Smooth muscle cell (in vitro differentiated cells): ENCODE results near the gene SGCD. TPM values are rescaled to one million over a fixed set of nuclear protein-coding genes. Genes with fewer than 3 reads are reported as not detected.

Source experiments
- DNase-seq: peaks from one replicate; lab custom pipeline; 2025; ENCODE audit not compliant: unreplicated experiment; lab: John Stamatoyannopoulos, UW
- H2AFZ ChIP-seq: fragments of 200-600 bp; sonication (generic); 2 replicates; pipeline ENCODE4 v1.6.0; 2016; ENCODE audit warnings: antibody characterized with exemption, low read depth, mild to moderate bottlenecking
- H3F3A ChIP-seq: fragments of 200-600 bp; sonication (generic); 2 replicates; pipeline ENCODE4 v1.6.0; 2017; ENCODE audit warnings: antibody characterized with exemption, low read depth
- H3K27ac ChIP-seq: fragments of 200-600 bp; sonication (generic); 2 replicates; pipeline ENCODE4 v1.5.1; 2016; ENCODE audit warnings: low read depth, mild to moderate bottlenecking
- H3K27me3 ChIP-seq: fragments of 200-600 bp; sonication (generic); 2 replicates; pipeline ENCODE4 v1.6.1; 2016; ENCODE audit warnings: low read depth, mild to moderate bottlenecking
- H3K36me3 ChIP-seq: fragments of 200-600 bp; sonication (generic); 2 replicates; pipeline ENCODE4 v1.5.1; 2016; ENCODE audit warnings: low read depth
- H3K4me1 ChIP-seq: fragments of 200-600 bp; sonication (generic); 2 replicates; pipeline ENCODE4 v1.5.1; 2016; ENCODE audit warnings: low read depth
- H3K4me2 ChIP-seq: fragments of 200-600 bp; sonication (generic); 2 replicates; pipeline ENCODE4 v1.6.0; 2016; ENCODE audit warnings: mild to moderate bottlenecking
- H3K4me3 ChIP-seq: fragments of 200-600 bp; sonication (generic); 2 replicates; pipeline ENCODE4 v1.5.1; 2016; ENCODE audit warnings: mild to moderate bottlenecking
- H3K79me2 ChIP-seq: fragments of 200-600 bp; sonication (generic); 2 replicates; pipeline ENCODE4 v1.6.0; 2016; ENCODE audit warnings: low read depth, mild to moderate bottlenecking
- H3K9ac ChIP-seq: fragments of 200-600 bp; sonication (generic); 2 replicates; pipeline ENCODE4 v1.6.0; 2016; ENCODE audit warnings: low read depth
- H3K9me3 ChIP-seq: fragments of 200-600 bp; sonication (generic); replicated peaks from 2 replicates; pipeline ENCODE4 v1.5.1; 2016; ENCODE audit warnings: low read depth
- H4K20me1 ChIP-seq: fragments of 200-600 bp; sonication (generic); 2 replicates; pipeline ENCODE4 v1.6.0; 2016; ENCODE audit warnings: low read depth
- WGBS: methylation state at CpG from one replicate; pipeline ENCODE4 v1.1.7; 2016; ENCODE audit warnings: low lambda C conversion rate; 5-methylcytosine and 5-hydroxymethylcytosine counted together
- polyA plus RNA-seq: library from polyadenylated mRNA; unstranded; fragments of >200 nt; fragmentation: Nextera tagmentation; extraction: Ambion mirVana; gene quantifications from 2 replicates; pipeline ENCODE4 v1.2.1, GENCODE V29; 2016
- total RNA-seq: library from RNA; depleted of rRNA; stranded (reverse); fragments of >200 nt; gene quantifications from 2 replicates; pipeline ENCODE4 v1.2.3, GENCODE V29; 2014
- TF ChIP-seq, protein P1 (sequence below): fragments of 200-600 bp; sonication (generic); IDR thresholded peaks from 2 replicates; pipeline ENCODE4 v1.5.1; 2017; ENCODE audit warnings: borderline replicate concordance, mild to moderate bottlenecking, antibody characterized with exemption; ENCODE audit not compliant: insufficient read depth, poor library complexity, severe bottlenecking

Gene SGCD
- total and polyA plus RNA-seq, 2 experiments from 2014 or later = 1.6 to 3.5 TPM

DNA sequence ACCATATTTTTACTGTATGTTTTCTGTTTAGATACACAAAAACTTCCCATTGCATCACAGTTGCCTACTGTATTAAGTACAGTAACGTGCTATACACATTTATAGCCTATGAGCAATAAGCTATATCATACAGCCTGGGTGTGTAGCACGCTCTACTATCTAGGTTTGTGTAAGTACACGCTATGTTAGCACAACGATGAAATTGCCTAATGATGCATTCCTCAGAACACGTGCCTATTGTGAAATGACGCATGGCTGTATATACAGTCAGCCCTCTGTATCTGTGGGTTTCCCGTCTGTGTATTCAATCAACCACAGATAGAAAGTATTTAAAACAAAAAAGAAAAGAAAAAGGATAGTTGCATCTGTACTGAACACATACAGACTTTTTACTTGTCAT, 64.2 kb downstream of the SGCD start:
- DNase-seq = no peak
- Histone ChIP-seq H3K9me3 (no peaks in the 10 kb centered on the region), H3K9ac (no peak overlapping the region), H3K4me3 (no peak overlapping the region), H4K20me1 (no peaks in the 10 kb centered on the region), H3K36me3 (no peaks in the 10 kb centered on the region), H3K4me2 (peak overlapping the region; percentile 24), H3K79me2 (no peaks in the 10 kb centered on the region), H3K27ac (peak overlapping the region; percentile 68), H2AFZ (no peak overlapping the region), H3K4me1 (peaks cover 3% of the 10 kb centered on the region), H3K27me3 (no peaks in the 10 kb centered on the region), H3F3A (peaks cover 2% of the 10 kb centered on the region)
- WGBS = 28% methylated on average over 7 of the region's 7 CpGs
- TF ChIP-seq, protein P1, sequence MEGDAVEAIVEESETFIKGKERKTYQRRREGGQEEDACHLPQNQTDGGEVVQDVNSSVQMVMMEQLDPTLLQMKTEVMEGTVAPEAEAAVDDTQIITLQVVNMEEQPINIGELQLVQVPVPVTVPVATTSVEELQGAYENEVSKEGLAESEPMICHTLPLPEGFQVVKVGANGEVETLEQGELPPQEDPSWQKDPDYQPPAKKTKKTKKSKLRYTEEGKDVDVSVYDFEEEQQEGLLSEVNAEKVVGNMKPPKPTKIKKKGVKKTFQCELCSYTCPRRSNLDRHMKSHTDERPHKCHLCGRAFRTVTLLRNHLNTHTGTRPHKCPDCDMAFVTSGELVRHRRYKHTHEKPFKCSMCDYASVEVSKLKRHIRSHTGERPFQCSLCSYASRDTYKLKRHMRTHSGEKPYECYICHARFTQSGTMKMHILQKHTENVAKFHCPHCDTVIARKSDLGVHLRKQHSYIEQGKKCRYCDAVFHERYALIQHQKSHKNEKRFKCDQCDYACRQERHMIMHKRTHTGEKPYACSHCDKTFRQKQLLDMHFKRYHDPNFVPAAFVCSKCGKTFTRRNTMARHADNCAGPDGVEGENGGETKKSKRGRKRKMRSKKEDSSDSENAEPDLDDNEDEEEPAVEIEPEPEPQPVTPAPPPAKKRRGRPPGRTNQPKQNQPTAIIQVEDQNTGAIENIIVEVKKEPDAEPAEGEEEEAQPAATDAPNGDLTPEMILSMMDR = no peak

DNA sequence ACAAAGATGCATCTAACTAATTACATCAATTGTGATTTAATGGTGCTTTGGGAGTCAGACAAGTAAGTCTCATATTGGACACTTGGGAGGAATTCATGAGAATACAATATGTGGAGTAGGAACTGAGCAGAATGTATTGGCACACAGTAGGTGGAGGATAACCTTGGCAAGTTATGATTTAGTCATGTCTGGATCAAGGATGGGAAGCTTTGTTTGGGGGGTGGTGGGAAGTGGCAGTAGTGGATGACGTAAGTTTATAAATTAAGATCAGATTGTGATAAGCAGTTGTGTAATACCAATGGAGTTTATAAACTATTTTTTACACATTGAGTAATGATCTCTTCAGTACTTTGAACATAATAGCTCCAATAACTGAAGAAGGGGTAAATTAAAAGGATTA, 67.0 kb downstream of the SGCD start:
- WGBS = 94% methylated on average over 1 of the region's 1 CpG
- no peaks in the 10 kb centered on the region for H3K79me2 ChIP-seq

GRCh38 chr5:156394642-156395305, 67.8 kb downstream of the SGCD start:
- no peak overlapping the region for H3K9ac ChIP-seq
- TF ChIP-seq, protein P1 = no peak
- no peak for DNase-seq
- no peaks in the 10 kb centered on the region for H3K9me3 ChIP-seq
- peaks cover 2% of the 10 kb centered on the region for H3F3A ChIP-seq
- peak overlapping the region; percentile 1 for H3K4me3 ChIP-seq
- H3K4me1 ChIP-seq = peaks cover 3% of the 10 kb centered on the region
- H3K36me3 ChIP-seq = no peaks in the 10 kb centered on the region
- no peaks in the 10 kb centered on the region for H3K79me2 ChIP-seq
- no peaks in the 10 kb centered on the region for H3K27me3 ChIP-seq
- peak overlapping the region; percentile 52 for H3K4me2 ChIP-seq
- 77% methylated on average over 6 of the region's 6 CpGs for WGBS
- H3K27ac ChIP-seq = peak overlapping the region; percentile 57
- no peak overlapping the region for H2AFZ ChIP-seq
- H4K20me1 ChIP-seq = no peaks in the 10 kb centered on the region

More for the DNA sequence above, 67.0 kb downstream of the SGCD start:
- Histone ChIP-seq H3K4me3 (no peak overlapping the region), H3K36me3 (no peaks in the 10 kb centered on the region), H3K9me3 (no peaks in the 10 kb centered on the region), H3F3A (peaks cover 2% of the 10 kb centered on the region), H3K4me2 (no peak overlapping the region), H3K9ac (no peak overlapping the region), H3K27me3 (no peaks in the 10 kb centered on the region), H2AFZ (no peak overlapping the region), H3K4me1 (peaks cover 3% of the 10 kb centered on the region), H3K27ac (no peak overlapping the region), H4K20me1 (no peaks in the 10 kb centered on the region)
- no peak for DNase-seq
- TF ChIP-seq, protein P1 = no peak

GRCh38 chr5:156395306-156395675, 68.3 kb downstream of the SGCD start:
- Histone ChIP-seq H3K4me1 (peaks cover 3% of the 10 kb centered on the region), H3K27me3 (no peaks in the 10 kb centered on the region), H2AFZ (no peak overlapping the region), H3K4me3 (peak overlapping the region; percentile 1), H3K27ac (peak overlapping the region; percentile 57), H4K20me1 (no peaks in the 10 kb centered on the region), H3K9ac (no peak overlapping the region), H3K4me2 (peak overlapping the region; percentile 52), H3K79me2 (no peaks in the 10 kb centered on the region), H3K36me3 (no peaks in the 10 kb centered on the region), H3F3A (peaks cover 2% of the 10 kb centered on the region), H3K9me3 (no peaks in the 10 kb centered on the region)
- TF ChIP-seq, protein P1 = no peak
- DNase-seq = no peak
- 6% methylated on average over 2 of the region's 2 CpGs for WGBS
